Osteocyte (in vitro differentiated cells): ENCODE results near the gene CHN1. TPM values are rescaled to one million over a fixed set of nuclear protein-coding genes. Genes with fewer than 3 reads are reported as not detected.
A peak's percentile ranks its signal among the peaks of the same experiment; 100 is the strongest.

Experiments
- DNase-seq: peaks from one replicate; pipeline ENCODE4 v3.0.0; 2021; ENCODE audit warnings: mixed read lengths; ENCODE audit not compliant: unreplicated experiment; ENCODE audit errors: extremely low spot score
- H3K27ac Mint-ChIP-seq: one replicate; pipeline ENCODE4 v1.8.0; 2021; ENCODE audit warnings: mild to moderate bottlenecking, mixed read lengths; ENCODE audit not compliant: unreplicated experiment
- H3K27me3 Mint-ChIP-seq: one replicate; pipeline ENCODE4 v1.8.0; 2021; ENCODE audit warnings: mixed read lengths; ENCODE audit not compliant: unreplicated experiment
- H3K36me3 Mint-ChIP-seq: one replicate; pipeline ENCODE4 v1.8.0; 2021; ENCODE audit warnings: mixed read lengths; ENCODE audit not compliant: unreplicated experiment
- H3K4me1 Mint-ChIP-seq: one replicate; pipeline ENCODE4 v1.8.0; 2021; ENCODE audit warnings: mixed read lengths; ENCODE audit not compliant: unreplicated experiment
- H3K4me3 Mint-ChIP-seq: one replicate; pipeline ENCODE4 v1.8.0; 2021; ENCODE audit warnings: mild to moderate bottlenecking, moderate library complexity, mixed read lengths; ENCODE audit not compliant: unreplicated experiment
- H3K9me3 Mint-ChIP-seq: one replicate; pipeline ENCODE4 v1.8.0; 2021; ENCODE audit warnings: mixed read lengths; ENCODE audit not compliant: unreplicated experiment
- total RNA-seq: library from RNA; stranded (reverse); gene quantifications from 2 replicates; pipeline ENCODE4 v1.2.1, GENCODE V29; 2021
- TF ChIP-seq, protein P1 (sequence below): fragments of 200-600 bp; sonication (generic); IDR thresholded peaks from 2 replicates; pipeline ENCODE4 v1.5.0; 2021; ENCODE audit warnings: antibody characterized with exemption, mild to moderate bottlenecking, moderate library complexity

CHN1 gene
- total RNA-seq, 1 donor from 2014 or later: 22.3 TPM

- peaks cover 2% of the 10 kb centered on the region for H3K36me3 Mint-ChIP-seq
- DNase-seq: no peak
- H3K4me3 Mint-ChIP-seq: peak overlapping the region; percentile 89
- peaks cover 14% of the 10 kb centered on the region for H3K4me1 Mint-ChIP-seq
- H3K27ac Mint-ChIP-seq: peak overlapping the region; percentile 80
- no peaks in the 10 kb centered on the region for H3K9me3 Mint-ChIP-seq
- peaks cover 31% of the 10 kb centered on the region for H3K27me3 Mint-ChIP-seq
- TF ChIP-seq, protein P1, sequence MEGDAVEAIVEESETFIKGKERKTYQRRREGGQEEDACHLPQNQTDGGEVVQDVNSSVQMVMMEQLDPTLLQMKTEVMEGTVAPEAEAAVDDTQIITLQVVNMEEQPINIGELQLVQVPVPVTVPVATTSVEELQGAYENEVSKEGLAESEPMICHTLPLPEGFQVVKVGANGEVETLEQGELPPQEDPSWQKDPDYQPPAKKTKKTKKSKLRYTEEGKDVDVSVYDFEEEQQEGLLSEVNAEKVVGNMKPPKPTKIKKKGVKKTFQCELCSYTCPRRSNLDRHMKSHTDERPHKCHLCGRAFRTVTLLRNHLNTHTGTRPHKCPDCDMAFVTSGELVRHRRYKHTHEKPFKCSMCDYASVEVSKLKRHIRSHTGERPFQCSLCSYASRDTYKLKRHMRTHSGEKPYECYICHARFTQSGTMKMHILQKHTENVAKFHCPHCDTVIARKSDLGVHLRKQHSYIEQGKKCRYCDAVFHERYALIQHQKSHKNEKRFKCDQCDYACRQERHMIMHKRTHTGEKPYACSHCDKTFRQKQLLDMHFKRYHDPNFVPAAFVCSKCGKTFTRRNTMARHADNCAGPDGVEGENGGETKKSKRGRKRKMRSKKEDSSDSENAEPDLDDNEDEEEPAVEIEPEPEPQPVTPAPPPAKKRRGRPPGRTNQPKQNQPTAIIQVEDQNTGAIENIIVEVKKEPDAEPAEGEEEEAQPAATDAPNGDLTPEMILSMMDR: no peak
Observed at GRCh38 chr2:175003875-175004729, 1.1 kb downstream of the CHN1 start.

DNA sequence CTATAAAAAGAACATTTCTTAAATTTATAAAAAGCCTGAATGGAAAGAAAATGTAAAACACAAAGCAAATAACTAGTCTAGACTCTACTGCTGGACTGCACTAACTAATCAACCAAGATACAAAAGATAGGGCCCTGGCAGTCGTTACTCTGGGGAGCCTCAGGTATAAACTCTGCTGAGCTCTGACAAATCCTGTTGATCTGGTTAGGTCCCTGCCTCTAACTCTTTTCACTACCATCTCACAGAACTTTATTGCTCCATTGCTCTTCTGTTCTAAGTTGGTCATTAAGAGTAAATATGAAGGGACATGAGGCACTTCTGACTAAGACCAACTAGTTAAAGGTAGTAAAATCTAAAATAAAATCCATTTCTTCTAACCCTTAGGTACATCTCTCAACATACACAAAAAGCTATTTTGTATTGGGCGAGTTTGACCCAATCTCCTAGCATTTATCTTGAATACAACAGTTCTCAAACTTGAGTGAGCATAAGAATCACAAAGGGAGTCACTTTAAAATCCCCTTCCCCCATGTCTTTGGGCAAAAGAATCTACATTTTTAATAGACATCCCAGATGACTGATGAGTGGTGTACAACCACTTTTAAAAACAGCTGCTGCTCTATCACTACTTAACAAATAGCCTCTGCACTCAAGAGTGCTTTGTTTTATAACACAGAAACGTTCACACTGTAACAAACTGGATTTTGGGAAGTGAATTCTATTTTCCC lies 2.5 kb downstream of the CHN1 start:
- DNase-seq: no peak
- peaks cover 2% of the 10 kb centered on the region for H3K36me3 Mint-ChIP-seq
- peaks cover 25% of the 10 kb centered on the region for H3K4me1 Mint-ChIP-seq
- H3K27me3 Mint-ChIP-seq: peaks cover 27% of the 10 kb centered on the region
- TF ChIP-seq, protein P1: no peak
- H3K9me3 Mint-ChIP-seq: no peaks in the 10 kb centered on the region
- no peak overlapping the region for H3K4me3 Mint-ChIP-seq
- H3K27ac Mint-ChIP-seq: no peak overlapping the region

- peaks cover 36% of the 10 kb centered on the region for H3K4me1 Mint-ChIP-seq
Observed at GRCh38 chr2:175001566-175001965, 3.6 kb downstream of the CHN1 start.

GRCh38 chr2:174997110-174997509 lies 8.1 kb downstream of the CHN1 start:
- no peaks in the 10 kb centered on the region for H3K9me3 Mint-ChIP-seq

More at GRCh38 chr2:175001566-175001965, 3.6 kb downstream of the CHN1 start:
- no peaks in the 10 kb centered on the region for H3K9me3 Mint-ChIP-seq
- TF ChIP-seq, protein P1: no peak
- no peak for DNase-seq
- H3K27ac Mint-ChIP-seq: no peak overlapping the region
- no peaks in the 10 kb centered on the region for H3K36me3 Mint-ChIP-seq
- H3K27me3 Mint-ChIP-seq: peaks cover 20% of the 10 kb centered on the region
- no peak overlapping the region for H3K4me3 Mint-ChIP-seq

More at GRCh38 chr2:174997110-174997509, 8.1 kb downstream of the CHN1 start:
- H3K27ac Mint-ChIP-seq: peak overlapping the region; percentile 79
- peaks cover 8% of the 10 kb centered on the region for H3K27me3 Mint-ChIP-seq
- TF ChIP-seq, protein P1: no peak
- peaks cover 28% of the 10 kb centered on the region for H3K4me1 Mint-ChIP-seq
- no peak overlapping the region for H3K4me3 Mint-ChIP-seq
- no peaks in the 10 kb centered on the region for H3K36me3 Mint-ChIP-seq
- no peak for DNase-seq
